AG09319 (cell line): ENCODE data around the gene UTP11.

ENCODE experiments used
- DNase-seq: peaks from one replicate; pipeline ENCODE4 v3.0.0-alpha.2; 2010; ENCODE audit warnings: low read depth; ENCODE audit errors: extremely low read depth
- TF ChIP-seq, protein P1 (sequence below): IDR thresholded peaks from 2 replicates; pipeline ENCODE4 v1.5.1; 2011; ENCODE audit warnings: low read depth, mild to moderate bottlenecking, inconsistent platforms, low read length, moderate library complexity

The UTP11 gene

DNA sequence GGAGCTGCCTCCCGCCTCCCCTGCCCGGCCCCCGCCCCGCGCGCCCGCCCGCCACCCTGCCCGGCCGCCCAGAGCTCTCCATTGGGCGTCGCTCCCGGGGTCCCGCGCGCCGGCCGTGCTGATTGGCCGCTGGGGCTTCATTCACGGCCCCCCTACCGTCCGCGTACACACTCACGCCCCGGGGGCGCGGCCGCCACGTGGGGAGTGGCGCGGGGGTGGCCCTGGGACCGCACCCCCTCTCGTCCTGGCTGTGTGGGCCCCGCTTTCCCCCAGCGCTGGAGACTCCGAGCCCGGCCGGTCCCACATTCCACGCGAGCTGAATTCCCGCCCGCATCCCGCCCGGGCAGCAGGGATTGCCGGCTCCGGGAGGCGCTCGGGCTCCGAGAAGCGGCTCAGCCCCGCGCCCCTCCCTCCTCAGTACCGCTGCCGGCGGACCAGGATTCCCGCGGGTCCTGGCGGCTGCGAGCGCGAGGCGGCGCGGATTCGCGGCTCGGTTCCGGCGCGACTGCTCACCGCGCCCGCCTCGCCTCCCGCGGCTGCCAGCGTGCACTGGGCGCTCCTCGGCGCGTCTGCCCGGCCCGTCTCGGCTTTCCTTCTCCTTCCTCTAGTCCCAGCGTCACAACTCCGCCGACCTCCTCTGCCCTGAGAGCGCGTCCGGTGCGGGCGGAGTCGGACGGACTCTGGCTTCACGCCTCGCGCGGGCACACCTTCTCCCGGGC lies 34.5 kb downstream of the UTP11 start:
- TF ChIP-seq, protein P1, sequence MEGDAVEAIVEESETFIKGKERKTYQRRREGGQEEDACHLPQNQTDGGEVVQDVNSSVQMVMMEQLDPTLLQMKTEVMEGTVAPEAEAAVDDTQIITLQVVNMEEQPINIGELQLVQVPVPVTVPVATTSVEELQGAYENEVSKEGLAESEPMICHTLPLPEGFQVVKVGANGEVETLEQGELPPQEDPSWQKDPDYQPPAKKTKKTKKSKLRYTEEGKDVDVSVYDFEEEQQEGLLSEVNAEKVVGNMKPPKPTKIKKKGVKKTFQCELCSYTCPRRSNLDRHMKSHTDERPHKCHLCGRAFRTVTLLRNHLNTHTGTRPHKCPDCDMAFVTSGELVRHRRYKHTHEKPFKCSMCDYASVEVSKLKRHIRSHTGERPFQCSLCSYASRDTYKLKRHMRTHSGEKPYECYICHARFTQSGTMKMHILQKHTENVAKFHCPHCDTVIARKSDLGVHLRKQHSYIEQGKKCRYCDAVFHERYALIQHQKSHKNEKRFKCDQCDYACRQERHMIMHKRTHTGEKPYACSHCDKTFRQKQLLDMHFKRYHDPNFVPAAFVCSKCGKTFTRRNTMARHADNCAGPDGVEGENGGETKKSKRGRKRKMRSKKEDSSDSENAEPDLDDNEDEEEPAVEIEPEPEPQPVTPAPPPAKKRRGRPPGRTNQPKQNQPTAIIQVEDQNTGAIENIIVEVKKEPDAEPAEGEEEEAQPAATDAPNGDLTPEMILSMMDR, result no peak
- peak; percentile 28 for DNase-seq

DNA sequence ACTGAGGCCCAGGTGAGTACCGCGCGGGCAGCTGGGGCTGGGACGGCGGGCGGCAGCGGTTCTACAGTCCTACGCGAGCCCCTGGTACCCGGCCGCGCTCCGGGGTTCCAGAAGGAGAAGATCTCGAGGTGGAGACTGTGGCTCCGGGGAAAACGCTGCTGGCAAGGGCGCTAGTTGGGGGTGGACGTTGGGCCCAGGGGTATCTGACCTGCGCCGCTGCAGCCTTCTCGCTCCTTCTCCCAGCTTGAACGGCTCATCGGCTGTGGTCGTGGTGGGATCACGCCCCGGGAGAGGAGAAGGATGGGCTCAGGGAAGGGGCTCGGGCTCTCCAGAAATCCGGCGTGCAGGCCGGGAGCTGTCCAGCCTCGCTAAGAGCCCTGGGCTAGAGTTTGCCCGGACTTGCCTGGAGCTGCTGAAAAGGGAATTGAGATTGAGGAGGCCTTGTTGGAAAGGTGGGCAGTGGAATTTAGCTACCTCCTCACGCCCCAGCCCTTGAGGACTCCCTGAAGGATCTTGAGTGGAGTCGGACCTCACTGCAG lies 35.1 kb downstream of the UTP11 start:
- DNase-seq, result no peak
- TF ChIP-seq, protein P1, result no peak

DNA sequence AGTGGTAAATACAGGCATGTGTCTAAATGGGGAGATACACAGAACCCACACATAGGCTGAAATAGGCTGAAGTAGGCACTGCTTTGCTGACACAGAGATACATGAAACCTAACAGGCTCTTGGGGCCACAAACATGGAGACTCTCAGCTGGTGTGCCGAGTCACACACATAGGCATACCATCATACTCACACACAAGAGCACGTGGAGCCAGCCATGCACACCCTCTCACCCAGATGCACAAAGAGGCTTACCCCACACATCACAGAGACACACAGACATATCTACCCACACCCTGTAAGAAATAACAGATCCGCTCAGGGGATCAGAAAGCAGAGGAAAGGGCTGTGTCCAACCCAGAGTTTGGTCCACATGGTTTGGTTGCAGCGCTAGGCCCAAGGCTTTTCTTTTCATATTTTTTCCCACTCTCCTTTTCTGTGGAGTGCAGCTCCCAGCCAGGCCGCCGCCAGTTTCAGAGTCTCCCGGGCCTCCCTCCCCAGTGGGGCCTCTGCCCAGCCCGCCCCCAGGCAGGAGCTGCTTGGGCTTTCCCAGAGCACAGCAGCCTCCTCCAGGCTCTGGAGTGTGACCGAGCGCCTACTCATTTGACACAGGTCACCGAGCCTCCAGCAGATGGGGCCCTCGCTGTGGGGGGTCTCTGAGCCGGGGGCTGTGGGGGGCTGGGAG lies 38.0 kb downstream of the UTP11 start:
- TF ChIP-seq, protein P1, result no peak

DNA sequence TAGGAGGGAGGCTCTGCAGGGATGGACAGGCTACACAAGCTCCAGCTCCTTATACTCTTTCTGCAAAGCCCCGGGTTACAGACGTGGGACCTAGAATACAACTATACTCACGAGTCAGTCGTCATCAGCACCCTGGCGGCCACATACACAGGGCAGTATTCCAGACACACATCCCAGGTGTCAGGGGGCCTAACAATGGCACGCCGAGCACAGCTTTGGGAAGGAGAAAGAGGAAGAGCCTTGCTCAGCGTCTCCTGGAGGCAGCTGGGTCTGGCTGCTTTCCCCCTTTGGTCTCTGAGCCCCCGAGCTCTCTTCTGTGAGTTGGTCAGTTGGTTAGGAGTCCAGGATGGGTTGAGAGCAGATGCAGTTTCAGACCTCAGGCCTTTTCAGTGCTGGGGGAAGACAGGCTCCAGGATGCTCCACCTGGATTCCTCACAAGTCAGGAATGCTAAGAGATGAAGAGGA lies 38.6 kb downstream of the UTP11 start:
- TF ChIP-seq, protein P1, result no peak
- no peak for DNase-seq

More for the DNA sequence above, 38.0 kb downstream of the UTP11 start:
- no peak for DNase-seq

DNA sequence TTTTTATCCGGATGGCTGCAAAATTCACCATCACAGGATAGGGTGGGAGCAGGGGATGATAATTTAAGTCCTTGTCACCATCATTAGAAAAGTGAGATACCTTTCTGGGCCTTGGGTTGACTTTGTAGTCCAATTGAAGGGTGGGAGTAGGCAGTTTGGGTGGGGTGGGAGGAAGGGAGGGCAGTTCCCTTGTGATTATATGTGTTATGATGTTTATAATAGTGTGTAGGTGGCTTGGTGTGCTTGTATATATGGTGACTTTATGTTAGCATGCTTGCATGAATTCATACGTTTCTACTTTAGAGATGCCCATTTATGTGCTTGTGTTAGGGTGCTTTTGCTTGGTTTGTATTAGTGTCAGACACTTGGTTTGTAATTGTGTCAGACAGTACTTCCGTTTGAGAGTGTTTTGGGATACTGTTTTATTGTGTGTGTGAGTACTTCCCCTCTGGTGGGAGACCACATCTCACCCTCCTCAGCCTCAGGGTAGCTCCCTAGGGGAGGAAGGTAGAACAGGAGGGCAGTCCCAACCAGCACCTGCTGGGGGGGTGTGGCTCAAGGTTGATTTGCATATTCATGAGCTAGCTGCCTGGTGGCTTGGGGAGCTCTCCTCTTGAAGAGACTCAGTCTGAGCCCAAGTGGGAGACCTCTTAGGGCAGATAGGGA lies 40.3 kb downstream of the UTP11 start:
- DNase-seq, result no peak
- TF ChIP-seq, protein P1, result no peak

DNA sequence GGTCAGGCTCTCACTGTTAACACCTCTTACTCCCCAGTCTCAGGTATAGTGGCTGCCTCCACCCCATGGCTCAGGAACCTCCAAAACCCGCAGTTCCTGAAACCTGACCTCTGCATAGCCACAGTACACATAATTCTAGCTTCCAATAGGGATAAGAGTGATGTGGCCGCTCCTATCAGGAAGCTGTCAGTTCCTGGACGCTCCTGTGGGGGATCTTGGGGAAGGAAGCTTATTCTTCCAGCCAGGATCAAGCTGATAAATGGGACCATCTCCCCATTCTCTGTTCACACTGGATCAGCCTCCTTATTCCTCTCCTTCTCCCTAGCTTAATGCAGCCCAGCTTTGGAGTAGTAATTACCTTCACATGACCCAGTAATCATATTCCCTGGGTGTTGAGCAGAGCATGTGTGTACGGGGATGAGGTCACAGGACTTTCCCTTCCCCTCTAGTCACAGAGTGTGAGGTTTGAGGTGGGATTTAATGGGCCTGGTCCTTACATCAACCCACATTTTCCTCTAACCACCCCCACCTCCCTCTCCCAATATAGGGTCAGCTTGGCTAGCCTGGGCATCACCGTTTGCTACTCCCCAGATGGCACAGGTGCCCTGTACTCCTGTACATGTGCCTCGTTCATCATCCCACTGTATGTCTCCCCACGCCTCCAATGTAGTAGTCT lies 41.0 kb downstream of the UTP11 start:
- no peak for DNase-seq
- TF ChIP-seq, protein P1, result no peak
